DMS153 (cell line): ENCODE results near the gene COX8A.

Experiments
- DNase-seq: peaks from one replicate; lab custom pipeline; 2025; lab: John Stamatoyannopoulos, UW

Gene COX8A

DNA sequence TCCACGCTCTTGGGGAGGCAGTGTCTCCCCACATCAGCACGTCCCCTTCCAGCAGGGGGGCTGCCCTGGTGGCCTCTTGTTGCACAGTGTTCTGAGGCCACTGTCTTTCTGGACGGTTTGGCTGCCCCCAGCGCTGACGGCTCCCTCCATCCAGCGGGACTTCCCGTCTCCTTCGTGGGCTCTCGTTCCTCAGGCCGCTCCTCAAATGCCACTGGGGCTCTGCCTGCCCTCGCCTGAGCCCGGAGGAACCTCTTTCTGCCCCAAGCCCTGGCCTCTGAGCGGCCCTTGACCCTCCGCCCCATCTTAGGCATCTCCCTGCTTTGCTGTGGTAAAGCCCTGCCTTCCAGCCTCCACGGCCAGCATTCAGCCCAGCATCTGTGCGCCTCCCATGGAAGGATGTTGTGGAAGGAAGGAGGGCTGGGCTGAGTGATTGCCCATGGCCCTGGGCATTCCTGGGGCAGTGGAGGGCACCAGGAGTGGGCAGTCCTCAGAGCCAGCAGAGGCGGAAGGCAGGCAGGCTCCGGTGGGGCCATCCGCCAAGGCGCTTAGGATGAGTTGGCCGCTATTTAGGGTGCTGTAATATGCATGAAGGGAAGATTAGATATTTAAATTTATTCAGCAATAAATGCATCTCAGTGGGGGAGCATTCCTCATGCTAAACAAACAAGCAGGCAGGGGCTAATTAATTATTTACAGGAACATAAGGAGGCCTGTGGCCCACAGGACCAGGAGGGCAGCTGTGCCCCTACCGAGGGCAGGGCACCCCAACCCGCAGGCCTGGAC is 29.6 kb downstream of the COX8A start:
- no peak for DNase-seq

GRCh38 chr11:64004590-64004984 is 30.2 kb downstream of the COX8A start:
- DNase-seq: no peak

- no peak for DNase-seq
Observed at GRCh38 chr11:64005691-64006090, 31.3 kb downstream of the COX8A start.

- no peak for DNase-seq
Observed at GRCh38 chr11:64006398-64006797, 32.0 kb downstream of the COX8A start.

GRCh38 chr11:64007160-64007628 is 32.8 kb downstream of the COX8A start:
- no peak for DNase-seq

GRCh38 chr11:64007629-64008282 is 33.3 kb downstream of the COX8A start:
- peak; percentile 20 for DNase-seq

DNA sequence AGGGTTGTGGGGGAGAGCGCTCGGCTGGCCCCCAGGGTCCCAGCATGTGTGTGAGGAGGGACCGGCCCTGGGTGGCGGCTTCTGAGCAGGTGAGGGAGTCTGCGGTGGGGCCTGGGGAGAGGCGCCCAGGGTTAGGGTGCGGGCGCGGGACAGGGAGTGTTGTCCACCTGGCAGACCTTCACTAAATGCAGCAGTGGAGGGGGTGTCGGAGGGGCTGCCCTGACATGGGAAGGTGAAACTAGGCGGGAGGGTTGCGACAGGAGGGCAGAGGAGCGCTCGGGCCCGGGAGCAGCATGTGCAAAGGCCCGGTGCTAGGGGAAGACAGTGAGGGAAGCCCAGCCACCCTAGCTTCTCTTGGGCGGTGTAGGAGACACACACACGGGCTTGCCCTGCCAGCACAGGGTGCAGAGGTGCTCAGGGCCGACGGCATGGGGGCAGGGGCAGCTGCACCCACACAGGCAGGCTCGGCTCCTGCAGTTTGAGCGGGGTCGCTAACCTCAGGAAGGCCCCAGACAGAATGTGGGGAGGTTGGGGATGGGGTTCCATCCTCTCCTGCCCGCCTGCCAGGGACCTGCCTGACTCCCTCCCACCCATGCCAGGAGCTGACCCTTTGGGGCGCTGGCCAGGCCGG is 34.0 kb downstream of the COX8A start:
- no peak for DNase-seq

DNA sequence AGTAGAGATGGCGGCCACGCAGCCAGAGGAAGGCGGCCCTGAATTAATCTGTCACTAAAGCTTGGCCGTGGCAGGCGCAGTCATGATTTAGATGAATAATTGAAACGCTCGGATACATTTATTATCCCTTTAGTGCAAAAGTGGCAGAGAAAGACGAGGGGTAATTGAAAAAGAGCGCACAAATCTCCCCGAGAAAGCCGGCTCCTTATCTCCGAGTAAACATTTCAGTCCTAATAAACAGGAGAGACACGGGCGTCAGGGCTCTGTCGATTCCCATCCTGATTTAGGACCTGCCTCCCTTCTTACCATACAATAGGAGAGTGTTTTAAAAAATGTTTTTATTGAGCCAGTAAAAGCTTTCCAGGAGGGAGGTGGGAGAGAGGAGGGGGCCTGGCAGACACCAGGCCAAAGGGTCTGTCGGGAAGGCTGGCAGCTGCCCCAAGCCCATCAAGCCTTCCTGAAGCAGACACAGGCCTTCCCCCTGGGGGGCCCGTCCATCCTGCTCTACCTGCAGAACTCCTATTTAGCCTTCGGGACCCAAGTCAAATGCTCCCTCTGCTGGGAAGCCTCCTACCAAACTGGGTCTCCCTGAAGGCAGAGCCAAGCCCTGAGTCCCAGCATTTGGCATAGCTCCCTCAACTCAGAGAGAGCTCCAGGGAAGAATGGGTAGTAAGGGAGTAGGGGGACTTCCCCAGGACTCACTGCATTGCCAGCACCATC is 34.7 kb downstream of the COX8A start:
- no peak for DNase-seq

GRCh38 chr11:64009710-64010109 is 35.3 kb downstream of the COX8A start:
- no peak for DNase-seq

DNA sequence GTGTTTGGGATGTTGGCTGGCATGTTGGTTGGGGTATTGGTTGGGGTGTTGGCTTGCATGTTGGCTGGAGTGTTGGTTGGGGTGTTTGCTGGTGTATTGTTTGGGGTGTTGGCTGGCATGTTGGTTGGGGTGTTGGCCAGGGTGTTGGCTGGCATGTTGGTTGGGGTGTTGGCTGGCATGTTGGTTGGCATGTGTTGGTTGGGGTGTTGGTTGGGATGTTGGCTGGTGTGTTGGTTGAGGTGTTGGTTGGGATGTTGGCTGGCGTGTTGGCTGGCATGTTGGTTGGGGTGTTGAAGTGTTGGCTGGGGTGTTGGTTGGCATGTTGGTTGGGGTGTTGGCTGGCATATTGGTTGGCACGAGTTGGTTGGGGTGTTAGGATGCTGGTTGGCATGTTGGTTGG is 36.4 kb downstream of the COX8A start:
- no peak for DNase-seq

DNA sequence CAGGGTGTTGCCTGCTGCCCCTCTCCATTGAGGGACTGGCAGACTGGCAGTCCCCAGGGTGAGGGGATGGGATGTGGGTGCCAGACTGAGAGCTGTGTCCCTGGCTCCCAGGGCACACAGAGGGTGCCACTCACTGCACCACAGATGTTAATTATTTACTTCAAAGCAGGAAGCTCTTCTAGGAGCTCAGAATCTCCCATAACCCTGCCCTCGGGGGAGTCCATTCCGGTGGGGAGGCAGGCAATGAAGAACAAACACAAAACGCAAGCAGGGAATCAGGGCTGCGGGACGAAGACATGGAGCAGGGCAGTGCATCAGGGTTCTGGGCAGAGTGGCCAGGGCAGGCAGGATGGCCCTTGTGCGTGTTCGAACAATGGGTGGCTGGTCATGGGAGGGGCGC is 37.0 kb downstream of the COX8A start:
- DNase-seq: no peak

DNA sequence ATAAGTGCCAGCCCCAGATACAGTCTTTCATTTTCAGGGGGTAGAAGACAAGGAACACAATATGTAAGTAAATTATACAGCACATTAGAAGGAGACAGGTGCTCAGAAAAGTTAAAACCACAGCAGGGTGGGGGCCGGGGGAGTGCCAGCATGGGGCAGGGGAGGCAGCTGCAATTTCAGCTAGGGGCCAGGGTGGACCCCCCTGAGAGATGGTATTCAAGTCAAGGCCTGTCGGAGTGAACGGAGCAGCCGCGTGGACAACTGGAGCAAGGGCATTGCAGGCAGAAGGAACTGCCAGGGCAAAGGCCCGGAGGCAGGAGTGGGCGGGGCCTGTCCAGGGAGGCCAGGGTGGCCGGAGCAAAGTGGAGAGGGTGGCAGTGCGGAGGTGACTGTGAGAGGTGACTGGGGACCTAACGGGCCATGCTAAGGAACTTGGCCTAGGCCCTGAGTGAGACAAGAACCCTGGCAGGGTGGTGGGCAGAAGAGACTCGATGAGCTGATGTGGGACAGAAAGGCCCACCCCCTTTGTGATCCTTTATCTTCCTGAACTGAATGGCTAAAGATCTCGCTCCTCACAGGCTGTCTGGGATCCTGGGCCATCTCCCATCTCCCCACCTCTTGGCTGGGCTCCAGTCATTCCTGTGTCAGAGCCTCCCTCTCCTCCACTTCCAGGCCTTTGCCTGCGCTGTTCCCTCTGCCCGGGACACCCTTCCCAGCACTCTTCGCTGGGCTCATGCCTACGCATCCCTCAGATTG is 38.9 kb downstream of the COX8A start:
- no peak for DNase-seq

DNA sequence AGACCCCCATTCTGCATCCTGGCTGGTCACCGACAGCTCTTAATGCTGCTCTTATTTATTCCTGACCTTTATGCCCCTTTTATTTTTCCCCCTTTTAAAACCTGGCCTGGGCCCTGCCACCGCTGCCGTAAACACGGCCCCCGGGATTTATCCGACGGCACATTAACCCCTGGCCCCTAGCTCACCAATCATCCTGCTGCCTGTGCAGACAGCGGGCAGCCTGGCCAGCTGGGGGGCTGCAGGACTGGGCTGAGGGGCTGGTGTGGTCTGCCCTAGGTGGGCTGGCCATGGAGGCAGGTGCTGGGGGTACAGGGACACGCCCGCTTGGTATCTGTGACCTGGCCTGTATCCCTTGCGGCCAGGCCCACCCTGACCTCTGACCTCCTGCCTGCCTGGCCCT is 39.9 kb downstream of the COX8A start:
- no peak for DNase-seq

DNA sequence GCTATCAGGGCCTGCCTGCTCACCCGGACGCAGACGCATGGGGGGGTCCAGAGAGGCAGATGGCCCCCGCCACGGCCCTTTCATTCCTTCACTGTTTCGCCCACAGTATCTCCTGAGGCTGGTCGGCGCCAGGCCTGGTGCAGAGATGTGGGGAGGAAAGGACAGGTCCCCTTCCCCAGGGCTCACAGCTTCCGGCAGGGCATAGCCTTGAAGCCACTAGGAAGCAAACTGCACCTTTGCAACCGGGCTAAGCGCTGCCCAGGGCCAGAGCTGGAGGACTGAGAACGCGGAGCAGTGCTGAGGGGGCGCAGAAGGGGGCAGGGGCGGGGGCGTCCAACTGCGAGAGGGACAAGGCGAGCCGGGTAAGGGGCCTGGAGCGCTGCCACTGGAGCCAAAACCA is 41.1 kb downstream of the COX8A start:
- no peak for DNase-seq

GRCh38 chr11:64015935-64016845 is 41.8 kb downstream of the COX8A start:
- DNase-seq: no peak

GRCh38 chr11:64017945-64018224 is 43.5 kb downstream of the COX8A start:
- DNase-seq: no peak

DNA sequence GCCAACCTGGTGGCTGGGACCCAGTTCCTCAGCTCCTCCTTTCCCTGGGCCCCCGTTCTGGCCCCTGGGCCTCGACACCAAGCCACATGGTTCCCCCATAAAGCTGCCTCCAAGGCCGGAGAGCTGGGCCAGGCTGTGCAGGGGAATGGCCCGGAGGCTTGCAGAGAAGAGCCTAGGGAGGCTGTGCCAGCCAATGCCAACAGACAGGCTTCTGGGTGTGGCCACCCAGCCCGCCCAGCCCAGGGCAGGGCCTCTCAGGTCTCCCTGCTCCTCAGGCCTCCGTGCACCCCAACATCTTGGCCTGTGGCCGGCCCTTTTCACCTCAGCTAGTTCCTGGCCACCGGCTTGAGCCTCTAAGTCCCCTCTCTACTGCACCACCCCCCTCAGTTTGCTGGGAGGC is 43.9 kb downstream of the COX8A start:
- no peak for DNase-seq

GRCh38 chr11:64019106-64020037 is 45.0 kb downstream of the COX8A start:
- DNase-seq: no peak

GRCh38 chr11:64020976-64021756 is 46.7 kb downstream of the COX8A start:
- DNase-seq: no peak
